Tibial nerve (tissue), 4 donors: Measurements from ENCODE around the gene CABLES2. TPM values are rescaled to one million over a fixed set of nuclear protein-coding genes. Genes with fewer than 3 reads are reported as not detected.

Experiments used
- DNase-seq, 2 donors: peaks; one replicate each; pipeline ENCODE4 v3.0.0-alpha.2; 2019; ENCODE audit warnings: low spot score in 2 of 2
- H3K27ac ChIP-seq, 4 donors: fragments of 200-600 bp; sonication (generic) in 3 of 4; one replicate each; pipeline ENCODE4 v1.5.1; 2017 to 2019; ENCODE audit warnings: mild to moderate bottlenecking in 1 of 4
- H3K27me3 ChIP-seq, 2 donors: fragments of 200-600 bp; sonication (generic) in 1 of 2; one replicate each; pipeline versions ENCODE4 v1.5.1 to v1.6.0; 2017 to 2019
- H3K36me3 ChIP-seq, 3 donors: fragments of 200-600 bp; sonication (generic); one replicate each; pipeline ENCODE4 v1.5.1; 2018 to 2019
- H3K4me1 ChIP-seq, 4 donors: fragments of 200-600 bp; sonication (generic) in 3 of 4; one replicate each; pipeline ENCODE4 v1.5.1; 2017 to 2019
- H3K4me3 ChIP-seq, 4 donors: fragments of 200-600 bp; sonication (generic) in 3 of 4; one replicate each; pipeline ENCODE4 v1.5.1; 2017 to 2019; ENCODE audit warnings: mild to moderate bottlenecking in 1 of 4, moderate library complexity in 1 of 4
- H3K9me3 ChIP-seq, 4 donors: fragments of 200-600 bp; sonication (generic) in 3 of 4; one replicate each; pipeline ENCODE4 v1.5.1; 2017 to 2019
- EP300 ChIP-seq, 2 donors: sonication (generic); formaldehyde crosslinking; IDR thresholded peaks; one replicate each; pipeline ENCODE4 v1.6.1; 2017; ENCODE audit warnings: antibody characterized with exemption in 2 of 2, mild to moderate bottlenecking in 1 of 2
- POLR2A ChIP-seq, 2 donors: fragments of 450-650 bp; IDR thresholded peaks; one replicate each; pipeline ENCODE4 v1.6.1; 2017; ENCODE audit warnings: antibody characterized with exemption in 2 of 2, mild to moderate bottlenecking in 2 of 2, moderate library complexity in 2 of 2
- WGBS, 2 donors: methylation state at CpG; one replicate each; pipeline ENCODE4 v1.1.5; 2018; 5-methylcytosine and 5-hydroxymethylcytosine counted together
- total RNA-seq, 4 donors: library from RNA; depleted of rRNA; stranded (reverse); fragments of >200 nt; gene quantifications; one replicate each; pipeline ENCODE4 v1.1.0, GENCODE V29; 2016
- TF ChIP-seq, protein P1 (sequence below), 5 experiments: fragments of 200-600 bp in 3 of 5; fragments of 450-650 bp in 2 of 5; sonication (generic) in 3 of 5; IDR thresholded peaks; one replicate each; pipeline ENCODE4 v1.5.1; 2016 to 2019; ENCODE audit warnings: antibody characterized with exemption in 5 of 5, mild to moderate bottlenecking in 3 of 5, moderate library complexity in 2 of 5

Gene CABLES2
- total RNA-seq, 4 donors from 2014 or later, result 1.1 to 9.9 (median 6.2) TPM

DNA sequence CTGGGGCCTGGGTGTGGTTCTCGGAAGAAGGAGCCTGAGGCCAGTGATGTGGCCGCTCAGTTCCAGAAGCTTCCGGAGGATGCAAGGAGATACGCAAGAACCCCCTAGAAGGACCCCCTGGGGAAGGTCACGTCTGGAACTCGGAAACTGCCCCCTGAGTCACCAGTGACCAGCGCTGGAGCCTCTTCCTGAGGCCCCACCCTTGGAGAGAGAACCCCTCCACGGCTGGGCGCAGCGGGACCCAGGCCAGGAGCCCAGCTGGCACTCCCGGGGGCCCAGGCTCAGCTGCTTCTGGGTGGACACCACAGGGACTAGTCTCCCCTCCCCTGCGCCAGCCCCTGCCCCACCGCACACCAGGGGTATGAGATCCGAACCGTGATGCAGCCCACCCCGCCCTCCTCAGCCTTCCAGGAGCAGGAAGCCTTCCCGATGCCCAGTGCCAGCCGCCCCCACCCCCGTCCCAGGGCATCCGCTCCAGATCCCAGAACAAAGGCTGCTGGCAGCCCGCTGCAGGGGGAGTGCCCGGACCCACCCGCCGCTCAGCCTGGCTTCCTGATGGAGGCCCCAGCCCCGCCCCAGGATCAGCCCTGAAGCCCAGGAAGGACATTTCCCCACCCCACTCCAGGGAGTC, 47.5 kb downstream of the CABLES2 start:
- WGBS, 2 donors, result 43 to 45% methylated on average over 4 to 10 of the region's 25 CpGs
- Histone ChIP-seq H3K27me3 (no peaks in the 10 kb centered on the region), H3K4me1 (peaks cover 0 to 97% (median 85%) of the 10 kb centered on the region in 4 donors), H3K9me3 (no peaks in the 10 kb centered on the region), H3K27ac (peak overlapping the region; percentile 55 to 96 (median 86)), H3K36me3 (no peaks in the 10 kb centered on the region), H3K4me3 (no peak overlapping the region)
- TF ChIP-seq, protein P1, sequence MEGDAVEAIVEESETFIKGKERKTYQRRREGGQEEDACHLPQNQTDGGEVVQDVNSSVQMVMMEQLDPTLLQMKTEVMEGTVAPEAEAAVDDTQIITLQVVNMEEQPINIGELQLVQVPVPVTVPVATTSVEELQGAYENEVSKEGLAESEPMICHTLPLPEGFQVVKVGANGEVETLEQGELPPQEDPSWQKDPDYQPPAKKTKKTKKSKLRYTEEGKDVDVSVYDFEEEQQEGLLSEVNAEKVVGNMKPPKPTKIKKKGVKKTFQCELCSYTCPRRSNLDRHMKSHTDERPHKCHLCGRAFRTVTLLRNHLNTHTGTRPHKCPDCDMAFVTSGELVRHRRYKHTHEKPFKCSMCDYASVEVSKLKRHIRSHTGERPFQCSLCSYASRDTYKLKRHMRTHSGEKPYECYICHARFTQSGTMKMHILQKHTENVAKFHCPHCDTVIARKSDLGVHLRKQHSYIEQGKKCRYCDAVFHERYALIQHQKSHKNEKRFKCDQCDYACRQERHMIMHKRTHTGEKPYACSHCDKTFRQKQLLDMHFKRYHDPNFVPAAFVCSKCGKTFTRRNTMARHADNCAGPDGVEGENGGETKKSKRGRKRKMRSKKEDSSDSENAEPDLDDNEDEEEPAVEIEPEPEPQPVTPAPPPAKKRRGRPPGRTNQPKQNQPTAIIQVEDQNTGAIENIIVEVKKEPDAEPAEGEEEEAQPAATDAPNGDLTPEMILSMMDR (IDR thresholded peaks at IDR 0.05), result no peak
- TF ChIP-seq EP300 (IDR thresholded peaks at IDR 0.05) (peak in 1 of 2 donors; percentile 73), POLR2A (IDR thresholded peaks at IDR 0.05) (no peak)
- DNase-seq, result no peak

GRCh38 chr20:62359043-62359490, 48.0 kb downstream of the CABLES2 start:
- Histone ChIP-seq H3K4me1 (peaks cover 0 to 97% (median 85%) of the 10 kb centered on the region in 4 donors), H3K27me3 (no peaks in the 10 kb centered on the region), H3K36me3 (no peaks in the 10 kb centered on the region), H3K27ac (peak overlapping the region; percentile 55 to 96 (median 86)), H3K9me3 (no peaks in the 10 kb centered on the region), H3K4me3 (no peak overlapping the region)
- no peak for DNase-seq
- no peak for TF ChIP-seq EP300 (IDR thresholded peaks at IDR 0.05)
- no peak for TF ChIP-seq POLR2A (IDR thresholded peaks at IDR 0.05)
- TF ChIP-seq, protein P1 (IDR thresholded peaks at IDR 0.05), result no peak
- 31 to 38% methylated on average over 11 of the region's 16 CpGs for WGBS, 2 donors

GRCh38 chr20:62358171-62359042, 48.7 kb downstream of the CABLES2 start:
- Histone ChIP-seq H3K27me3 (no peaks in the 10 kb centered on the region), H3K27ac (peak overlapping the region; percentile 55 to 96 (median 86)), H3K36me3 (no peaks in the 10 kb centered on the region), H3K9me3 (no peaks in the 10 kb centered on the region), H3K4me3 (no peak overlapping the region), H3K4me1 (peaks cover 0 to 97% (median 81%) of the 10 kb centered on the region in 4 donors)
- 39 to 49% methylated on average over 10 to 19 of the region's 24 CpGs for WGBS, 2 donors
- DNase-seq, result no peak
- TF ChIP-seq POLR2A (IDR thresholded peaks at IDR 0.05) (no peak), EP300 (IDR thresholded peaks at IDR 0.05) (no peak)
- TF ChIP-seq, protein P1 (IDR thresholded peaks at IDR 0.05), result no peak

- no peaks in the 10 kb centered on the region for H3K36me3 ChIP-seq
- H3K4me3 ChIP-seq, result no peak overlapping the region
- no peak for TF ChIP-seq EP300 (IDR thresholded peaks at IDR 0.05)
- TF ChIP-seq POLR2A (IDR thresholded peaks at IDR 0.05), result no peak
- TF ChIP-seq, protein P1 (IDR thresholded peaks at IDR 0.05), result no peak
- H3K9me3 ChIP-seq, result no peaks in the 10 kb centered on the region
- no peak for DNase-seq
- H3K27me3 ChIP-seq, result no peaks in the 10 kb centered on the region
- H3K27ac ChIP-seq, result peak overlapping the region; percentile 83 to 96 (median 86)
- 32 to 43% methylated on average over 7 of the region's 7 CpGs for WGBS, 2 donors
- peaks cover 0 to 97% (median 77%) of the 10 kb centered on the region in 4 donors for H3K4me1 ChIP-seq
These were observed 49.4 kb downstream of the CABLES2 start for GRCh38 chr20:62357681-62358080.
